Transverse colon (tissue), 4 donors: ENCODE measurements around the gene CYGB.

Source experiments
- CTCF ChIP-seq, 5 experiments: fragments of 200-600 bp in 3 of 5; fragments of 450-650 bp in 2 of 5; sonication (generic) in 3 of 5; IDR thresholded peaks; 1 replicate in 2 of 5; 2 replicates in 3 of 5; pipeline ENCODE4 v1.5.1; 2016 to 2017; ENCODE audit warnings: antibody characterized with exemption in 5 of 5, inconsistent platforms in 3 of 5, mild to moderate bottlenecking in 2 of 5, moderate library complexity in 1 of 5
- POLR2A ChIP-seq: fragments of 450-650 bp; IDR thresholded peaks from one replicate; pipeline ENCODE4 v1.6.1; 2016; ENCODE audit warnings: antibody characterized with exemption, mild to moderate bottlenecking, moderate library complexity
- POLR2AphosphoS5 ChIP-seq, 3 donors: sonication (generic); formaldehyde crosslinking; IDR thresholded peaks; one replicate each; pipeline ENCODE4 v1.6.1; 2016; ENCODE audit warnings: antibody characterized with exemption in 3 of 3

GRCh38 chr17:76537578-76538280 lies at the start of gene CYGB:
- TF ChIP-seq CTCF (IDR thresholded peaks at IDR 0.05), result no peak
- no peak for TF ChIP-seq POLR2AphosphoS5 (IDR thresholded peaks at IDR 0.05)
- TF ChIP-seq POLR2A, result no peak
